Osteoblast (primary cell): ENCODE data around the gene REC114. TPM values are rescaled to one million over a fixed set of nuclear protein-coding genes. Genes with fewer than 3 reads are reported as not detected.
A peak's percentile ranks its signal among the peaks of the same experiment; 100 is the strongest.

ENCODE experiments used
- DNase-seq: peaks from one replicate; pipeline ENCODE4 v3.0.0; 2011; ENCODE audit warnings: low spot score, mixed read lengths; ENCODE audit not compliant: insufficient read length; ENCODE audit errors: missing footprints
- H2AFZ ChIP-seq: 2 replicates; pipeline ENCODE4 v1.6.0; 2011; ENCODE audit warnings: mild to moderate bottlenecking, low read length
- H3K27ac ChIP-seq: 2 replicates; pipeline ENCODE4 v1.5.1; 2011; ENCODE audit warnings: mild to moderate bottlenecking, low read depth, low read length, moderate library complexity
- H3K27me3 ChIP-seq: 2 replicates; pipeline ENCODE4 v1.6.0; 2012; ENCODE audit warnings: mild to moderate bottlenecking, control low read depth, inconsistent platforms, low read length, moderate library complexity; ENCODE audit not compliant: insufficient read depth
- H3K36me3 ChIP-seq: 2 replicates; pipeline ENCODE4 v1.5.1; 2011; ENCODE audit warnings: mild to moderate bottlenecking, low read length, control low read depth, moderate library complexity; ENCODE audit not compliant: insufficient read depth
- H3K4me1 ChIP-seq: 2 replicates; pipeline ENCODE4 v1.5.1; 2011; ENCODE audit warnings: mild to moderate bottlenecking, low read length, control low read depth, moderate library complexity; ENCODE audit not compliant: insufficient read depth
- H3K4me2 ChIP-seq: 2 replicates; pipeline ENCODE4 v1.6.0; 2011; ENCODE audit warnings: mild to moderate bottlenecking, low read length; ENCODE audit not compliant: insufficient read depth
- H3K4me3 ChIP-seq: fragments of 200-600 bp; sonication (generic); 3 replicates; pipeline ENCODE4 v1.5.1; 2012; ENCODE audit warnings: mild to moderate bottlenecking, low read length, inconsistent platforms; ENCODE audit not compliant: insufficient read depth
- H3K79me2 ChIP-seq: 2 replicates; pipeline ENCODE4 v1.6.0; 2012; ENCODE audit warnings: mild to moderate bottlenecking, low read length, control low read depth, inconsistent platforms; ENCODE audit not compliant: insufficient read depth
- H3K9me3 ChIP-seq: 2 replicates; pipeline ENCODE4 v1.5.1; 2011; ENCODE audit warnings: low read depth, low read length, control low read depth
- H4K20me1 ChIP-seq: 2 replicates; pipeline ENCODE4 v1.6.0; 2012; ENCODE audit warnings: mild to moderate bottlenecking, low read length, control low read depth; ENCODE audit not compliant: insufficient read depth
- total RNA-seq: library from RNA; depleted of rRNA; stranded (reverse); fragments of >200 nt; gene quantifications from 2 replicates; pipeline ENCODE4 v1.2.3, GENCODE V29; 2012
- TF ChIP-seq, protein P1 (sequence below): IDR thresholded peaks from 2 replicates; pipeline ENCODE4 v1.5.1; 2011; ENCODE audit warnings: mild to moderate bottlenecking, low read depth, low read length, moderate library complexity; ENCODE audit errors: extremely low read depth

The REC114 gene
- total RNA-seq, 1 donor, result not detected

DNA sequence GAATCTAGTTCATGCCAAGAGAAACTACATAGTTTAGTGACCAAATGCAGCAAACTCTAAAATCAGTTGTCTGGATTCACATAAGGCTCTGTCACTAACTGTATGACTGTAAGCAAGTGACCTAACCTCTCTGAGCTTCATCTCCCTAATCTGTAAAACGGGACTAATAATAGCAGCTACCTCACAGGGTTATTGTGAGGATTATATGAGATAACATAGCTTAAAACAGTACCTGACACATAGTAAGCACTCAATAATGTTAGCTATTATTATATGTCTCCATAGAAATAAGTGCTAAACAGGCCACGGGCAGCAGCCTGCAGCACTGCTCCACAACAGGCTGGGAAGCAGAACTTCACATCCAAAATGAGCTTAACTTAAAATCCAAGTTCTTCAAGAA, 160.0 kb downstream of the REC114 start:
- H3K27ac ChIP-seq, result peak overlapping the region; percentile 83
- no peak overlapping the region for H2AFZ ChIP-seq
- TF ChIP-seq, protein P1, sequence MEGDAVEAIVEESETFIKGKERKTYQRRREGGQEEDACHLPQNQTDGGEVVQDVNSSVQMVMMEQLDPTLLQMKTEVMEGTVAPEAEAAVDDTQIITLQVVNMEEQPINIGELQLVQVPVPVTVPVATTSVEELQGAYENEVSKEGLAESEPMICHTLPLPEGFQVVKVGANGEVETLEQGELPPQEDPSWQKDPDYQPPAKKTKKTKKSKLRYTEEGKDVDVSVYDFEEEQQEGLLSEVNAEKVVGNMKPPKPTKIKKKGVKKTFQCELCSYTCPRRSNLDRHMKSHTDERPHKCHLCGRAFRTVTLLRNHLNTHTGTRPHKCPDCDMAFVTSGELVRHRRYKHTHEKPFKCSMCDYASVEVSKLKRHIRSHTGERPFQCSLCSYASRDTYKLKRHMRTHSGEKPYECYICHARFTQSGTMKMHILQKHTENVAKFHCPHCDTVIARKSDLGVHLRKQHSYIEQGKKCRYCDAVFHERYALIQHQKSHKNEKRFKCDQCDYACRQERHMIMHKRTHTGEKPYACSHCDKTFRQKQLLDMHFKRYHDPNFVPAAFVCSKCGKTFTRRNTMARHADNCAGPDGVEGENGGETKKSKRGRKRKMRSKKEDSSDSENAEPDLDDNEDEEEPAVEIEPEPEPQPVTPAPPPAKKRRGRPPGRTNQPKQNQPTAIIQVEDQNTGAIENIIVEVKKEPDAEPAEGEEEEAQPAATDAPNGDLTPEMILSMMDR, result no peak
- peaks cover 57% of the 10 kb centered on the region for H3K4me1 ChIP-seq
- peaks cover 71% of the 10 kb centered on the region for H4K20me1 ChIP-seq
- no peaks in the 10 kb centered on the region for H3K36me3 ChIP-seq
- peaks cover 100% of the 10 kb centered on the region for H3K79me2 ChIP-seq
- H3K4me2 ChIP-seq, result no peak overlapping the region
- no peak for DNase-seq
- H3K4me3 ChIP-seq, result no peak overlapping the region
- no peaks in the 10 kb centered on the region for H3K9me3 ChIP-seq
- H3K27me3 ChIP-seq, result no peaks in the 10 kb centered on the region

DNA sequence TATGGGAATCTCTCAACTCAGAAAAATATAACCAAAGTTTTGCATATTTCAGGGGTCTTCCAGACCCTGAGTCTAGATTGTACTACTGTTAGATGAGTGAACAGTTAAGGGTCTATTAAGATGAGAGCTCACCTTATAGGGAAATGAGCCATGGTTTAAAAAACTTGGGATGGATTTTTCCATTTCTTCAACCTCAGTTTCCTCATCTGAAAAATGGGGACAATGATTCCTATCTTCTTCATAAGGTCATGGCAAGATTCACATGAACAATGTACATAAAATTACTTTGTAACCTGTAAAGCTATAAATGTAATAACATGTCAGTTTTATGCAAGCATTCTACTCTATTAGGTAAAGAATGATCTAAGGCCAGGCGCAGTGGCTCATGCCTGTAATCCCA, 161.5 kb downstream of the REC114 start:
- Histone ChIP-seq H4K20me1 (peaks cover 60% of the 10 kb centered on the region), H3K27ac (no peak overlapping the region), H3K4me3 (no peak overlapping the region), H3K4me2 (no peak overlapping the region), H3K27me3 (no peaks in the 10 kb centered on the region), H3K9me3 (no peaks in the 10 kb centered on the region), H3K36me3 (no peaks in the 10 kb centered on the region), H3K4me1 (peaks cover 57% of the 10 kb centered on the region), H2AFZ (no peak overlapping the region), H3K79me2 (peaks cover 96% of the 10 kb centered on the region)
- TF ChIP-seq, protein P1, result no peak
- DNase-seq, result no peak

DNA sequence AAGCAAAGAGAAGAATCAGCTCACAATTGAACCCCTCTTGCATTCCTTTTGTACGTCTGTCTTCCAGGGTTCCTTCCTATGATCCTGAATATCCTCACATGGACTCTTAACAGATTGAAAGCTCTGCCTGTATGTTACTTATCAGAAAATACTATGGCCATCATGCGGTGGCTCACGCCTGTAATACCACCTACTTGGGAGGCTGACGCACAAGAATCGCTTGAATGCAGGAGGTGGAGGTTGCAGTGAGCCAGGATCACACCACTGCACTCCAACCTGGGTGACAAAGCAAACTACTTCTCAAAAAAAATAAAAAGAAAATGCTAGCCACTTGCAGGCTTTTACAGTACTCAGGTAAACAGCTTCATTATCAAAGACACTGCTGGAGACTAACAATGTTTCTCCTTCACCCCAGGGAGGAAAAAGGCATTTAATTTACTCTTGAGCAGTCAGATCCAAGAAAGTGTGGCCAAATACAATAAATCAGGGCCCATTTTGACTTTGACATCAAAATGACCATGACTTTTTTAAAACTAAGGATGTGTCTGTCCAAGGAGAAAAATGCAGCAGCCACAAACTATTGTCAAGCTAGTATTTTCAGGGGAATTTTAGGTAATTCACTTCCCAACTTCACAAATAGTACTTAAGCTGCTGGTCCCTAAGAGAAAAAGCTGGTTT, 162.9 kb downstream of the REC114 start:
- Histone ChIP-seq H2AFZ (no peak overlapping the region), H3K9me3 (no peaks in the 10 kb centered on the region), H3K4me3 (no peak overlapping the region), H4K20me1 (peaks cover 60% of the 10 kb centered on the region), H3K36me3 (no peaks in the 10 kb centered on the region), H3K27me3 (no peaks in the 10 kb centered on the region), H3K4me1 (peaks cover 47% of the 10 kb centered on the region), H3K27ac (no peak overlapping the region), H3K4me2 (no peak overlapping the region), H3K79me2 (peaks cover 96% of the 10 kb centered on the region)
- TF ChIP-seq, protein P1, result no peak
- DNase-seq, result no peak

DNA sequence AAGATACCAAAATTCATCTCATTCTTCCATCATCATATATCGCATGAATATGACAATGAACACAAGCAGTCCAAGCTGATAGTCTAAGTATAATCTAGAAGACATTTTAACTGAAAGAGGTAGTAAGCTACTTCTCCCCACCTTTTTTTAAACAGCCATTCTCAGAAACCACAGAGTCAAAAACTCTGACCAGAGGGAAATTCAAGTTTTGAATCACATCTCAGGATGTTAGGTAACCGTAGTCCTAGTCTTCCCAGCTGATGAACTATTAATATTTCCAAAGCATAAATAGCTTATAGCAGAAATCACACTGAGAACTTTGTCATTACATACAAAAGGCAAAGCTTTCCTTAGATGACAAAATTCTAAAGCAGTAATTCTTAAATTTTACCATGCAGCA, 164.4 kb downstream of the REC114 start:
- Histone ChIP-seq H3K4me3 (no peak overlapping the region), H3K9me3 (no peaks in the 10 kb centered on the region), H2AFZ (no peak overlapping the region), H3K4me2 (no peak overlapping the region), H3K27me3 (no peaks in the 10 kb centered on the region), H3K27ac (no peak overlapping the region), H3K36me3 (no peaks in the 10 kb centered on the region), H3K79me2 (peaks cover 96% of the 10 kb centered on the region), H4K20me1 (peaks cover 47% of the 10 kb centered on the region), H3K4me1 (peaks cover 32% of the 10 kb centered on the region)
- TF ChIP-seq, protein P1, result no peak
- DNase-seq, result no peak
